NCI-H1436 treated with DMSO at 0.1 percent for 48 hours (cell line): ENCODE data around the gene PPEF1.
"Not testable (repeated sequence)": the region's sequence is repeated elsewhere in the genome, so short reads cannot be mapped to it uniquely, and the experiment has no call there.

Experiments
- DNase-seq: peaks from one replicate; lab custom pipeline; 2025; lab: John Stamatoyannopoulos, UW

PPEF1 gene

DNA sequence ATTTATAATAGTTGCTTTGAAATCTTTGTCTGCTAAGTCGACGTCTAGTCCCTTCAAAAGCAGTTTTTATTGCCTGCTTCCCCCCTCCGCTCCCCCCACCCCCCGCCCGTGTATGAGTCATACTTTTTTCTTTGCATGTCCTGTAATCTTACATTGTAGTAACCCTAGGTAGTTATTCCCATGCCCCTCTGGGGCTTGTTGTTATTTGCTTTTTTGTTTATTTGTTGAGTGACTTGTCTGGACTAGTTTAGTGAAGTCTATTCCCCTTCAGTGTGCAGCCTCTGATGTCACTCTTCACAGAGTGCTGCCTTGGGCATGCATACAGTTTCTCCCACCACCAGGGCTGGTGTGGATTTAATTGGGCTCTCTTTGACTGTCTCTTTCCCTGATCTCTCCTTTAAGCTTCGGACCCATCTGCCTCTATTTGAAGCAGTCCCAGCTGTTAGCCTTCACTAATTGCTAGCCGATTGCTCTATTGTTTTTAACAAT lies 86.2 kb downstream of the PPEF1 start:
- no peak for DNase-seq

DNA sequence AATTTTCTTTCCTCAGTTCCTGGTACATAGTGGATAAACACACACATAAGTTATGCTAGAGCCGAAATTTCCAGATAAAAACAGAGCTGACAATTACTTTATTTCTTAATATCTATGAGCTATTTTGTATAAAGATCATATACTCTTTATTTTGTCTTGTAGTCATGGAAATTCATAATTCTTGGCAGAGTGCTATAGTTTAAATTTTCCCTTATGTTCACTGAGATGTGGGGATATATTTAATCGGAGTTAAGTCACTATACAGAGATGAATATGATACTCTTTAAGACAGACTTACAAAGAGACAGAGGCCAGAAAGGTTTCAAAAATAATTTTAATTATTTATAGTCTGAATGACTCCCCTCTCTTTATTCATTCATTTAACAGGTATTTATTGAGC lies 89.7 kb downstream of the PPEF1 start:
- DNase-seq, result no peak

DNA sequence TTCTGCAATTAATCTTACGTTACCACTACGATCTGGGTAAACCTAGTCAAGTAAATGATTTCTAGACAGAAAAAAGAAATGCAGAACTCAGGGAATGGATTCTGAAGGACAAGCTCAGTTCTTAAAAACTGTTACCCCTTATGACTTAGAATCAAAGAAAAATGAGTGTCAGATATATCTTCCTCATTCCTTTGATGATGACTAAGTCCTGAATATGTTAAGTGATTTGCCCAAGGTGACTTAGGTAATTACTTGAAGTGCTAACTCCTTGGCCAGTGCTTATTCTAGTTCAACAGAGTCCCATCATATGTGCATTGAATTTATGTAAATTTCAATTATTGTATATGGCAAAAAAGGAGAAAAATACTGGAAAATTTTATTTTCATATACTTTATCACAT lies 92.5 kb downstream of the PPEF1 start:
- DNase-seq, result no peak

DNA sequence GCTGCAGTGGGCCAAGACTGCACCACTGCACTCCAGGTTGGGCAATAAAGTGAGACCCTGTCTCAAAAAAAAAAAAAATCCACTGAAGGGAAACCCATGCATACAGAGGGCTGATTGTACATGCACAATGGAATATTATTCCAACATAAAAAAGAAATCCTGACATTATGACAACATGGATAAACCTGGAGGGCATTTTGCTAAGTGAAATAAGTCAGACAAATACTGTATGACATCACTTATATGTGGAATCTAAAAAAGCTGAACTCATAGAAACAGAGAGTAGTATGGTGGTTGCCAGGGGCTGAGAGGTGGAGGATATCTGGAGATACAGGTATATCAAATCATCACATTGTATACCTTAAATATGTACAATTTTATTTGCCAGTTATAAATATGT lies 102.2 kb downstream of the PPEF1 start:
- DNase-seq, result no peak

DNA sequence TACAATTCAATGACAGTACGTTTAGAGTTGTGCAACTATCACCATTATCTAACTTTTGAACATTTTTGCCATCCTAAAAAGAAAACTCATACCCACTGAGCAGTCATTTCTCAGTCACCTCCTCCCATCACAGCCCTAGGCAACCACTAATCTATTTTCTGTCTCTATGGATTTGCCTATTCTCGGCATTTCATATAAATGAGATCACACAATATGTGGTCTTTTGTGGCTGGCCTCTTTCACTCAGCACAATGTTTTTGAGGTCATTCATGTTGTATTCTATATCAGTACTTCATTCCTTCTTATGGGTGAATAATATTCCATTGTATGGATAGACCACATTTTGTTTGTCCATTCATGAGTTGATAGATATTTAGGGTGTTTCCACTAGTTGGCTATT lies 103.0 kb downstream of the PPEF1 start:
- DNase-seq, result no peak

DNA sequence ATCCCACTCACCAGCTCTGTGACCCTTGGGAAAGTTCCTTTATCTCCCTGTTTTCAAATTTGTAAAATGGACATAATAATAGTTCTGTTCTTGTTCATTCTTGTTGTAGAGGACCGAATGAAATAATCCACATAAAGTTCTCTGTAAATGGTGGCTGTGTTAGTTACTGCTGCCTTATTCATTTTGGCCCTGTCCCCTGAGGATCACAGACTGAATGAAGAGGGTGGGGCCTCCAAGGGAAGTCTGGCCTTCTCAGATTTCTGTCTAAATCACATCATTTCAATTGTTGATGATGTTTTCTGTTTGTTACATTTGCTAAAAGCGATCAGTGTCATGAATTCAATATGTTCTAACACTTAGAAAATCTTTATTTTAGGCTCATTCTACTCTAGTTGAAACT lies 117.9 kb downstream of the PPEF1 start:
- no peak for DNase-seq

DNA sequence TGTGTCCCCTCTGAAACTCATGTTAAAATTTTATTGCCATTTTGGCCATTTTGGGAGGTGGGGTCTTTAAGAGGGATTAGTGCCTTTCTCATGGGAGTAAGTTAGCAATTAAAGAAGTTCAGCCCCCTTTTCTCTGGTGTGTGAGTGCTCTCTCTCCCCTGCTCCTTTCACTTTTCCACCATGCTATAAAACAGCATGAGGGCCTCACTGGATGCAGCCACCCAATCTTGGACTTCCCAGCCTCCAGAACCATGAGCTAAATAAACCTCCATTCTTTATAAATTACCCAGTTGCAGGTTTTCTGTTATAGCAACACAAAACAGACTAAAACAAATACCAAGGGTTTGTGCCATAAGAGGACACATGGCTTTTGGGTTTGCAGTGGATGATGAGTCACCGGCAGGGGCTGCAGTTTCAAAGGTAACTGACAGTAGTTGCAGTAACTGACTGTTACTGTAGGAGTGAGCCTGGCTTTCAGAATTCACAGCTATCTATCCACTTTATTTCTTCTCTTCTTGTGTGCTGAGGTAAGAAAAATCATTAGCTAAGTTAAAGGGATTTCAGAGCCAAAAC lies 121.5 kb downstream of the PPEF1 start:
- no peak for DNase-seq

DNA sequence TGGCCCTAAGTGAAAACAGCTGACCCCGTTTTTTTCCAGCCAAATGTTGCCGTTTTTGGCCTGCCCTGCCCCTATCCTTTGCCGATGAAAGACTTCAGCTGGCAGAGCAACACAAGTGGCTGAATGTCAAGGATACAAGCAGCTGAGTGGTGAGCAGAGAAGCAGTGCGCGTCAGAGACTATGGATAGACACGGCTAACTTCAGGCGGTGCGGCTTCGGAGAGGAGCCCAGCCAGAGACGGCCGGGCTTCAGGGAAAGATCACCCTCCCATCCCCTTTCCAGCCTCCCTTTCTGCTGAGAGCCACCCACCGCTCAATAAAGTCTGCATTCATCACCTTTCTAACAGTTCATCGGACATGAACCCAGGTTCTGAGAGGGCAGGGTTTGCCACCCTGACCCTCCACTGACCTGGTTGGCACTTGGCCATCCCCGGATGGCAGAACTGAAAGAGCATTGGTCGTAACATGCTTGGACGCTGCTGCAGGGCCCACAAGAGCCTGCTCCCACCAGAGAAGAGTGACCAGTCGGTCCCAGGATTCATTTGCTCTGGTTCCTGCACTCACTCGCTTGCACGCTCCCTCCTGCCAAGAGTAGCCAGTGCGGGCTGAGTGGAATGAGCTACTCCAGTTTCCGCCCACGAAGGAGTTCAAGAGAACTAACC lies 125.8 kb downstream of the PPEF1 start:
- DNase-seq, result no peak

DNA sequence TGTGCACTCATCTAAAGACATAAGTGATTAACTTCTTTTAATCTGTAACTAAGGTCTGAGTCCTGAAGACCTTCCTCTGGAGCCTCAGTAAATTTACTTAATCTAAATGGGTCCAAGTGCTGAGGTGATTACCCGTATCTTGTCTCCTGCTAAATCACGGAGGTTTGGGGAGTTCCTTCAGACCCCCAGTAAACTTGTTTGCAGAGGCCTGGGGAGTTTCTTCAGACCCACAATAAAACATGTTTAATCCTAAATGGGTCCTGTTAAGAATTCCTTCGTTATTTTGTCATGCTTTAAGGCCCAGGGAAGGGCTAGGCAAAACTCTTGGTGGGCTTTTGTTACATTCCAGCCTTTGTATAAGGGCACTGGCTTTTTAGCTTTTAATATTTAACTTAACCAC lies 140.5 kb downstream of the PPEF1 start:
- DNase-seq, result not testable (repeated sequence)

DNA sequence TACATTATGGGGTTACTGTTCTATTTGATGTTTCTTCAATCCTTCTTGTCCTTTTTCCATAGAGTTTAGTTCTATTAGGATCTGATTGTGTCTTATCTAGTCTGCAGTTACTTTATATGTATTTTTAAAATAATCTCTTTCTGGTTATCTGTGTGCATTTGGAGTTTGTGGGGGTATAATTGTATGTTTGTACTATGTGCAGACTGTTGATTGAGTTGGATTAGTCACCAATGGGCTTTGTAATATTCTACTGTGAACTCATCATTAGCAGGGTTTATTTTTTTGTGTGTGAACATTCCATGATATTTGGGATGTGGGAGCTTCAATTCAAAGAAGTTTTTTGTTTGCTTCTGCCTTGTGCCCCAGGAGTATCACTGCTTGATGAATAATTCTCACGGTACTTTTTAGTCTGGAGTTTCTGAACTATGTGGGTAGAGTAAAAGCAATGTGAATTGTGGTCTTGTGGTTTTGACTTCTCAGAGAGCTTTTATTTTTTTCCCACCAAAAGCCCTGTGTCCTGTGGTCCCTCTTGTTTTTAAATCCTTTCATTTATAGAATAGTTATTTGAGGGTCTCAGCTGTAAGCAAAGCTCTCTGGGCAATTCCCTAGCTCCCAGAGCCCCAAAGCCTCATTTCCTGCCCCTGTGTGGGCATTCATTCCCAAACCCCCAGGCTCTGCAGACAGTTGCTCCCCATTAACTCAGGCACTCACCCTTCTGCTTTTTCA lies 148.6 kb downstream of the PPEF1 start:
- DNase-seq, result no peak

DNA sequence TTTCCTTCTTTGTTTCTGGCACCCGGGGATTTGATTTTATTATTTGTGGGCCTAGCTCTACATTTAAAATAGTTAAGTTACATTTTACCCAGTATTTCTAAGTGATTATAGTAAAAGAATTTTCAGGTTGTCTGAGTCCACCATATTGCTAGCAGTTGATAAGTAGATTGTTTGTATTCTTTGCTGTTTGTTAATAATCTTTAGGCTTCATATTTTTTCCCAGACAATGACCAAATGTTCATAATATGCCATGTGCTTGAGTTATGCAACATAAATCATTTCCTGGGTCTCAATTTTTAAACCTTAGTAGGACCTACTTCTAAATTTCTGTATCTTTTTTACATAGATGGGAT lies 149.2 kb downstream of the PPEF1 start:
- DNase-seq, result no peak

DNA sequence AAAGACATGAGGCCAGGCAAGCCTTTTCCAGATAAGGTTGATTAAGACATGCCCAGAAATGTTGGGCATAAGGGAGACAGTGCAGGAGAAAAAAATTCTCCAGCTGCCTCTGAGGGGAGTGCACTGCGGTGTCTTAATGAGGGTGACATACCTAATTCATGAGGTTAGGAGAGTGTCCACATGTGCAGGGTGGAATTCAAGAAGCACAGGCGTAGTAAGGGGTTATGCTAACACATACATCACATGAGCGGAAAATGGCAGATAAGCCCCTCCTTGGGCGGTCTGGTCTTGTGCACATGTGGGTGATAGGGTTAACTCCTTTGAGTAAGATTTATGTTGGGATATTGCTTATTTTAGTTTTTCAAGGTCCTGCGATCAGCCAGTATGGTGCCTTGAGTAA lies 154.1 kb downstream of the PPEF1 start:
- DNase-seq, result no peak

DNA sequence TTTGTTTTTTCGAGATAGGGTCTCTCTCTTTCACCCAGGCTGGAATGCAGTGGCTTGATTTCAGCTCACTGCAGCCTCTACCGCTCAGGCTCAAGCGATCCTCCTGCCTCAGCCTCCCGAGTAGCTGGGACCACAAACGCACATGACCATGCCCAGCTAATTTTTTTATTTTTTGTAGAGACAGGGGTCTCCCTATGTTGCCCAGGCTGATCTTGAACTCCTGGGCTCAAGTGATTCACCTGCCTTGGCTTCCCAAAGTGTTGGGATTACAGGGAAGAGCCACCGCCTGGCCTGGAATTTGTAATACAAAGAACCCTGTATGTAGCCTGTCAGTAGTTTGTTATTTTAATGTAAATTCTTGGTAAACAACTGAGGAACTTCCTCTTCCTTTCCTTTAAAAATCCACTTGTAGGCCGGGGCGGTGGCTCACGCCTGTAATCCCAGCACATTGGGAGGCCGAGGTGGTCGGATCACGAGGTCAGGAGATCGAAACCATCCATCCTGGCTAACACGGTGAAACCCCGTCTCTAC lies 157.0 kb downstream of the PPEF1 start:
- DNase-seq, result no peak

DNA sequence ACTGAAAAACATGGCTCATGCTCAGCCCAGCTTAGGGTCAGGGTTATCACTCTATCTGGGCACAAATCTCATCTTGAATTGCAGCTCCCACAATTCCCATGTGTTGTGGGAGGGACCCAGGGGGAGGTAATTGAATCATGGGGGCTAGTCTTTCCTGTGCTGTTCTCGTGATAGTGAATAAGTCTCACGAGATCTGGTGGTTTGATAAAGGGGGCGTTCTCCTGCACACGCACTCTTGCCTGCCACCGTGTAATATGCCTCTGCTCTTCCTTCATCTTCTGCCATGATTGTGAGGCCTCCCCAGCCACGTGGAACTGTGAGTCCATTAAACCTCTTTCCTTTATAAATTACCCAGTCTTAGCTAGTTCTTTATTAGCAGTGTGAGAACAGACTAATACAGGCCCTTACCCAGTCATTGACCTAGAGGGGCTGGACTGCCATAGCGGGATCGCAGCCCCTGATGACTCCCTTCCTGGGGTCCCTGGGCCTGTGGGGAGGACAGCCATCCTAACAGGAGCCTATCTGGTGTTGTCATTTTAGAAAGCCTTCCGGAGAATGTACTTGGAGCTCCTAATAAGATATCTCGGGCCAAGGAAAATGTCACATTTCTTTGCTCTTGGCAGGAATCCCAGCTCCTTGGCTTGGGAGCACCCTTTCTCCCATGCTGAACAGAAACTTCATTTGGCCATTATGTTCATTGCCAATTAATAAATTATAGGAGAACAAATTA lies 163.9 kb downstream of the PPEF1 start:
- DNase-seq, result no peak

DNA sequence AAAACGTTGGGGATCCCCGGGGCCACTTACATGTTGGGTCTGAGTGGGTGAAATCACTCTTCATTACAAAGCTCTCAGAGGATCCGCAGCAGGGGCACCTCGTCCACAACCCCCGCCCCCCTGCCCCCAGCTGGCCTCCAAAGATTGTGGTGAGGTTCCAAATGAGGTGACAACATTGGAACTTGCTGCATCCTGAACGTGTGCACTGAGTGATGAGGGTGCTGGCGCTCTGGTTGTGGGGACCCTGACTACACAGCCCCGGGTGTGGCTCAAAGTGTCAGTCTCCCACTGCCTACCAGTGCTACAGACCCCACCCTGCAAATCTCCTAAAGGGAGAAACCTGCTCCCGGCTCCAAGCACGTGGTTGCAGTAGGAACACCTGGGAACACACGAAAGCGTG lies 164.5 kb downstream of the PPEF1 start:
- DNase-seq, result no peak

DNA sequence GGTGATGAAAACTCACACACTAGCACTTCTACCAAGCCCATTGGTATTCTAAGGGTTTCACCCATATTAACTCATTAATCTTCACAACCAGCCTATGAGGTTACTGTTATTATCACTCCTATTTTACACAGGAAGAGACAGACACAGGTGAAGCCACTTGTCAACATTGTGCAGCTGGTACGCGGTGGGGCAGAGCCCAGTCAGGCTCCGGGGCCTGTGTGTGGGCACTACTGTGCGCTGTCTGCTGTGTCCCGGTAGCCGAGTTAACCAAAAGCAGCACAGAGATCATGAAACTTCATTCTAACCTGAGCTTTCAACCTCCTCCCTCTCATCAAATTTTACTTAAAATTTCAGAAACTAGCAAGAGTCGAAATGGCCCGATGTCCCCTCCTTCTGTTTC lies 165.2 kb downstream of the PPEF1 start:
- no peak for DNase-seq

DNA sequence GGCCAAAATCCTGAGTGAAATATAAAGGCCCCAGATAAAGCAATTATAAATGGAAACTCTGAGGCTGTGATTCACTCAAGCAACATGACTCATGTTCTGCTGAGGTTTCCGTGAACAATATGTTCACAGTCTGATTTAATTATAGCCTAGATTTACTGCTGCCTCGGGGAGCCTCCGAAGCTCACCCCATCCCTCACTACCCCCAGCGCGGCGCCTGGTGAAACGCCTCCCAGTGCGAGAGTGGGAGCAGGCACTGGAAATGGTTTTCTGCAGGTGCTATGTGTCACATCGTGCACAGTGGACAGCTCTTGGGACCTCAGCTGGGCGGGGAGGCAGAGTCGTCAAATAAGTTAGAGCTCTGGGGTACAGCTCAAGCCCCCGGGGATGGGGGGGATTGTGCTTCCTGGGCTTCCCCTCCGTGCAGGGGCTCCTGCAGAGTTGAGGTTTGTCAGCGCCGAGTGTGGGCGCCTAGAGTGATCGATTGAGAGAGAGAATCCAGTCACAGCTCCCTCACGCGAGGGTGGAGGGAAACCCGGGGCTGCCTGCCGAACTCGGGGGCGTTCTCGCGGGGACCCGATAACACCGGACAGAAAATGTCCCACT lies 165.8 kb downstream of the PPEF1 start:
- no peak for DNase-seq

DNA sequence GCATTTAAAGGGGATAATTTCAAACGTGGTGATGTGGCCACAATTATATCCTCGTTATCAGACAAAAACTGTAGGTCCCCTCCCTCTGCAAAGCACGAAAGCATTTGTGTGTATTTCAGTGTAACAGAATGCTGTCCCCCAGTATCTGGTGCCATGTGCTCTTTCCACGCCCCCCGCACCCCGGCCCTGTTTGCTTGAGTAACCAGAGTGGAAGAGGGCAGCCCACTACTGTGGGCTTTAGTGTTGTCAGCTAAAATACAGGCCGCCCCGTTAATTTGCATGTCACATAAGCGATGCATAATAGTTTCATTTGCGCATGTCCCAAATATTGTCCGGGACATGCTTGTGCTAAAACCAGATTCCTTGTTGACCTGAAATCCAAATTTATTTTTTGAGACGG lies 166.4 kb downstream of the PPEF1 start:
- no peak for DNase-seq

DNA sequence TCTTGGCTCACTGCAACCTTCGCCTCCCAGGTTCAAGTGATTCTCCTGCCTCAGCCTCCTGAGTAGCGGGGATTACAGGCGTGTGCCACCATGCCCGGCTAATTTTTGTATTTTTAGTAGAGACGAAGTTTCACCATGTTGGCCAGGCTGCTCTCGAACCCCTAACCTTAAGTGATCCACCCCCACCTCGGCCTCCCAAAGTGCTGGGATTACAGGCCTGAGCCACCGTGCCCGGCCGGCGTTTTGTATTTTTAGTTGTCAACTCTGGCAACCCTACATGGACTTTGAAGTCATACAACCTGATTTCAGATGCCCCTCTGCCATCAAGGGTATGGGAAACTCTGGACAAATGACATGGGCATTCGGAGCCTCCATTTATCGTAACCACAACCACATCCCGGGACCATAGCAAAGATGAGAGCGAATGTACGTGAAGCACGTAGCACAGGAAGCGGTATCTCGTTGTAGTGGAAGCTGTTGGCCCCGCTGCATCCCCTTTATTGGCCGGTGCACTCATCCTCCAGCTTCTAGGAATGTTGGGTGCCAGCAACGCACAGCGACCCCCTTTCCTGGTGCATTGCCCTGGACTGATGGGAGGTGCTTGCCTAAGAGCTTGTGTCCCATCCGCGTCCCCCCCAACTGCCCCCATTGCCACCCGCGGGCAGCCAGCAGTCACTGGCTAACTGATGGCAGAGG lies 167.3 kb downstream of the PPEF1 start:
- no peak for DNase-seq

DNA sequence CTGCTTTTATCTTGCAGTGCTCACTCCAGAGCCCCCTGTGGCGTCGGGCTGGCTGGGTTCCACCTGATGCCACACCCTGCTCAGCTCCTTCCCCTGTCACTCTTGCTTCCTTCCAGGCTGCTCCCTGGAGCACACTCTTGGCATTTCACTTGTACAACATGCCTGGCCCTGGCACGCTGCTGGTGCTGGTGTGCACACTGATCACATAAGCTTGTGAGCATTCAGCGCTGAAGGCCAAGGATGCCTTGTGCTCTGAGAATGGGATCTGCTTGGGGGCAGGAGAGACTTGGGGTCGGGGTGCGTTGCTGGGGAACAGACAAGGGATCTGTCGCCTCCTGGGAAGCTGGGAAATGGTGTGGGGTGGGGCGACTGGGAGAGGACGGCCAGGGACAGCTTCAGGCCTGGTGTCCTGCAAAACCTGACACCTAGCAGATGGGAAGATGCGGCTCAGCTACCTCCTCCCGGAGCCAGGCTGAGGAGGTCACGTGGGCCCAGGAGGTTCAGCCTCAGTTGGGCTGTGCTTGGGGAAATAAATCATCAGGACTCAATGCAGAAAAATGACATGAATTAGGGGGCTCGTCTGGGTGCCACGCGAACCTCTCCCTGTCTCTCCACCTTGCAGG lies 167.9 kb downstream of the PPEF1 start:
- DNase-seq, result no peak

DNA sequence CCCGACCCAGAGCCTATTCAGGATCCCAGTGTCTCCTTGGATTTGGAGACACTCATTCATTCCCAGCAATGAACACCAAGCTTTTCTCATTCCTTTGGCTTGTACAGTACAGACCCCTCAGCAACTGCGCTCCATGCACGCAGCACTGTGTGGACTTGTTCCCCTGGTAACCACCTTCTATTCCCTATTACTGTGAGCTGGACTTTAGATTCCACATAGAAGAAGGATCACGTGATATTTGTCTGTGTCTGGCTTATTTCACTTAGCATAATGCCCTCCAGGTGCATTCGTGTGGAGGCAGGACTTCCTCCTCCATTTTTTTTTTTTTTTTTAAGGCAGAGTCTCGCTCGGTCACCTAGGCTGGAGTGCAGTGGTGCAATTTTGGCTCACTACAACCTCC lies 170.0 kb downstream of the PPEF1 start:
- DNase-seq, result no peak
